ENCODE data around the gene LLCFC1. TPM values are rescaled to one million over a fixed set of nuclear protein-coding genes. Genes with fewer than 3 reads are reported as not detected.

LLCFC1 gene
- polyA plus RNA-seq: not detected

GRCh38 chr7:142939226-142939910 is at the start of gene LLCFC1:
TSS of gene LLCFC1 (plus strand) at chr7:142939484. CDS start at chr7:142939622, 138 bp downstream.
- H3K27ac ChIP-seq (ENCODE audit: low read depth in 2 of 2, low read length in 1 of 2): no peak within 1 kb of the TSS
- H3K27me3 ChIP-seq (ENCODE audit: control insufficient read depth in 1 of 2, insufficient read depth in 2 of 2, low read length in 2 of 2): no peaks in the 10 kb centered on the region
- 67 to 71% methylated on average over 10 of the region's 10 CpGs for WGBS, 2 donors
- H3K36me3 ChIP-seq (ENCODE audit: control insufficient read depth in 2 of 2, insufficient read depth in 2 of 2, low read length in 1 of 2): no peaks in the 10 kb centered on the region
- H3K9me3 ChIP-seq (ENCODE audit: control insufficient read depth in 2 of 2, insufficient read depth in 1 of 2, low read depth in 1 of 2, low read length in 1 of 2): no peaks in the 10 kb centered on the region
- H3K4me3 ChIP-seq (ENCODE audit: low read depth in 1 of 2, low read length in 2 of 2): no peak within 1 kb of the TSS
- peaks cover 4 to 15% of the 10 kb centered on the region in 2 donors for H3K4me1 ChIP-seq (ENCODE audit: control insufficient read depth in 2 of 2, insufficient read depth in 2 of 2, low read length in 1 of 2)

- Histone ChIP-seq H3K36me3 (ENCODE audit: control insufficient read depth in 2 of 2, insufficient read depth in 2 of 2, low read length in 1 of 2) (no peaks in the 10 kb centered on the region), H3K4me1 (ENCODE audit: control insufficient read depth in 2 of 2, insufficient read depth in 2 of 2, low read length in 1 of 2) (peaks cover 0 to 11% of the 10 kb centered on the region in 2 donors), H3K27me3 (ENCODE audit: control insufficient read depth in 1 of 2, insufficient read depth in 2 of 2, low read length in 2 of 2) (no peaks in the 10 kb centered on the region), H3K4me3 (ENCODE audit: low read depth in 1 of 2, low read length in 2 of 2) (no peak overlapping the region), H3K9me3 (ENCODE audit: control insufficient read depth in 2 of 2, insufficient read depth in 1 of 2, low read depth in 1 of 2, low read length in 1 of 2) (no peaks in the 10 kb centered on the region), H3K27ac (ENCODE audit: low read depth in 2 of 2, low read length in 1 of 2) (no peak overlapping the region)
- 44 to 64% methylated on average over 3 of the region's 3 CpGs for WGBS, 2 donors
Observed at GRCh38 chr7:142889816-142890215, 49.5 kb upstream of the LLCFC1 start.

GRCh38 chr7:142890874-142891485 is 48.3 kb upstream of the LLCFC1 start:
- no peak overlapping the region for H3K4me3 ChIP-seq (ENCODE audit: low read depth in 1 of 2, low read length in 2 of 2)
- peaks cover 0 to 11% of the 10 kb centered on the region in 2 donors for H3K4me1 ChIP-seq (ENCODE audit: control insufficient read depth in 2 of 2, insufficient read depth in 2 of 2, low read length in 1 of 2)
- no peak overlapping the region for H3K27ac ChIP-seq (ENCODE audit: low read depth in 2 of 2, low read length in 1 of 2)
- WGBS, 2 donors: 80 to 88% methylated on average over 12 of the region's 12 CpGs
- H3K36me3 ChIP-seq (ENCODE audit: control insufficient read depth in 2 of 2, insufficient read depth in 2 of 2, low read length in 1 of 2): no peaks in the 10 kb centered on the region
- H3K9me3 ChIP-seq (ENCODE audit: control insufficient read depth in 2 of 2, insufficient read depth in 1 of 2, low read depth in 1 of 2, low read length in 1 of 2): no peaks in the 10 kb centered on the region
- H3K27me3 ChIP-seq (ENCODE audit: control insufficient read depth in 1 of 2, insufficient read depth in 2 of 2, low read length in 2 of 2): no peaks in the 10 kb centered on the region

- no peak overlapping the region for H3K27ac ChIP-seq (ENCODE audit: low read depth in 2 of 2, low read length in 1 of 2)
- H3K4me1 ChIP-seq (ENCODE audit: control insufficient read depth in 2 of 2, insufficient read depth in 2 of 2, low read length in 1 of 2): peaks cover 0 to 11% of the 10 kb centered on the region in 2 donors
- H3K9me3 ChIP-seq (ENCODE audit: control insufficient read depth in 2 of 2, insufficient read depth in 1 of 2, low read depth in 1 of 2, low read length in 1 of 2): no peaks in the 10 kb centered on the region
- no peaks in the 10 kb centered on the region for H3K36me3 ChIP-seq (ENCODE audit: control insufficient read depth in 2 of 2, insufficient read depth in 2 of 2, low read length in 1 of 2)
- H3K27me3 ChIP-seq (ENCODE audit: control insufficient read depth in 1 of 2, insufficient read depth in 2 of 2, low read length in 2 of 2): no peaks in the 10 kb centered on the region
- no peak overlapping the region for H3K4me3 ChIP-seq (ENCODE audit: low read depth in 1 of 2, low read length in 2 of 2)
- 86 to 88% methylated on average over 10 of the region's 10 CpGs for WGBS, 2 donors
Observed at GRCh38 chr7:142891490-142892082, 47.7 kb upstream of the LLCFC1 start.

- Histone ChIP-seq H3K9me3 (ENCODE audit: control insufficient read depth in 2 of 2, insufficient read depth in 1 of 2, low read depth in 1 of 2, low read length in 1 of 2) (no peaks in the 10 kb centered on the region), H3K27me3 (ENCODE audit: control insufficient read depth in 1 of 2, insufficient read depth in 2 of 2, low read length in 2 of 2) (no peaks in the 10 kb centered on the region), H3K27ac (ENCODE audit: low read depth in 2 of 2, low read length in 1 of 2) (no peak overlapping the region), H3K4me1 (ENCODE audit: control insufficient read depth in 2 of 2, insufficient read depth in 2 of 2, low read length in 1 of 2) (peaks cover 0 to 7% of the 10 kb centered on the region in 2 donors), H3K36me3 (ENCODE audit: control insufficient read depth in 2 of 2, insufficient read depth in 2 of 2, low read length in 1 of 2) (no peaks in the 10 kb centered on the region), H3K4me3 (ENCODE audit: low read depth in 1 of 2, low read length in 2 of 2) (no peak overlapping the region)
- WGBS, 2 donors: 85 to 89% methylated on average over 5 of the region's 5 CpGs
Observed at GRCh38 chr7:142892951-142893350, 46.3 kb upstream of the LLCFC1 start.

GRCh38 chr7:142894112-142894984 is 44.9 kb upstream of the LLCFC1 start:
- Histone ChIP-seq H3K9me3 (ENCODE audit: control insufficient read depth in 2 of 2, insufficient read depth in 1 of 2, low read depth in 1 of 2, low read length in 1 of 2) (no peaks in the 10 kb centered on the region), H3K4me1 (ENCODE audit: control insufficient read depth in 2 of 2, insufficient read depth in 2 of 2, low read length in 1 of 2) (peaks cover 0 to 10% of the 10 kb centered on the region in 2 donors), H3K4me3 (ENCODE audit: low read depth in 1 of 2, low read length in 2 of 2) (no peak overlapping the region), H3K27me3 (ENCODE audit: control insufficient read depth in 1 of 2, insufficient read depth in 2 of 2, low read length in 2 of 2) (no peaks in the 10 kb centered on the region), H3K27ac (ENCODE audit: low read depth in 2 of 2, low read length in 1 of 2) (no peak overlapping the region), H3K36me3 (ENCODE audit: control insufficient read depth in 2 of 2, insufficient read depth in 2 of 2, low read length in 1 of 2) (no peaks in the 10 kb centered on the region)
- 65 to 66% methylated on average over 12 of the region's 12 CpGs for WGBS, 2 donors

GRCh38 chr7:142894985-142895593 is 44.2 kb upstream of the LLCFC1 start:
- H3K4me3 ChIP-seq (ENCODE audit: low read depth in 1 of 2, low read length in 2 of 2): no peak overlapping the region
- peaks cover 0 to 7% of the 10 kb centered on the region in 2 donors for H3K4me1 ChIP-seq (ENCODE audit: control insufficient read depth in 2 of 2, insufficient read depth in 2 of 2, low read length in 1 of 2)
- no peak overlapping the region for H3K27ac ChIP-seq (ENCODE audit: low read depth in 2 of 2, low read length in 1 of 2)
- WGBS, 2 donors: 55 to 57% methylated on average over 6 of the region's 6 CpGs
- H3K27me3 ChIP-seq (ENCODE audit: control insufficient read depth in 1 of 2, insufficient read depth in 2 of 2, low read length in 2 of 2): no peaks in the 10 kb centered on the region
- no peaks in the 10 kb centered on the region for H3K9me3 ChIP-seq (ENCODE audit: control insufficient read depth in 2 of 2, insufficient read depth in 1 of 2, low read depth in 1 of 2, low read length in 1 of 2)
- H3K36me3 ChIP-seq (ENCODE audit: control insufficient read depth in 2 of 2, insufficient read depth in 2 of 2, low read length in 1 of 2): no peaks in the 10 kb centered on the region

- WGBS, 2 donors: 86 to 91% methylated on average over 3 of the region's 3 CpGs
- Histone ChIP-seq H3K36me3 (ENCODE audit: control insufficient read depth in 2 of 2, insufficient read depth in 2 of 2, low read length in 1 of 2) (no peaks in the 10 kb centered on the region), H3K27ac (ENCODE audit: low read depth in 2 of 2, low read length in 1 of 2) (no peak overlapping the region), H3K9me3 (ENCODE audit: control insufficient read depth in 2 of 2, insufficient read depth in 1 of 2, low read depth in 1 of 2, low read length in 1 of 2) (no peaks in the 10 kb centered on the region), H3K4me1 (ENCODE audit: control insufficient read depth in 2 of 2, insufficient read depth in 2 of 2, low read length in 1 of 2) (peaks cover 0 to 3% of the 10 kb centered on the region in 2 donors), H3K4me3 (ENCODE audit: low read depth in 1 of 2, low read length in 2 of 2) (no peak overlapping the region), H3K27me3 (ENCODE audit: control insufficient read depth in 1 of 2, insufficient read depth in 2 of 2, low read length in 2 of 2) (no peaks in the 10 kb centered on the region)
Observed at GRCh38 chr7:142896151-142896550, 43.1 kb upstream of the LLCFC1 start.
